GM21528 (cell line): ENCODE data around the gene KCNJ18.
"Not testable (repeated sequence)": the region's sequence is repeated elsewhere in the genome, so short reads cannot be mapped to it uniquely, and the experiment has no call there.

Experiments
- ATAC-seq: cut with Tn5 transposase; IDR thresholded peaks from one replicate; pipeline ENCODE4 v1.9.1; 2021; ENCODE audit warnings: mild to moderate bottlenecking, moderate library complexity; ENCODE audit not compliant: unreplicated experiment, low FRiP score

KCNJ18 gene

DNA sequence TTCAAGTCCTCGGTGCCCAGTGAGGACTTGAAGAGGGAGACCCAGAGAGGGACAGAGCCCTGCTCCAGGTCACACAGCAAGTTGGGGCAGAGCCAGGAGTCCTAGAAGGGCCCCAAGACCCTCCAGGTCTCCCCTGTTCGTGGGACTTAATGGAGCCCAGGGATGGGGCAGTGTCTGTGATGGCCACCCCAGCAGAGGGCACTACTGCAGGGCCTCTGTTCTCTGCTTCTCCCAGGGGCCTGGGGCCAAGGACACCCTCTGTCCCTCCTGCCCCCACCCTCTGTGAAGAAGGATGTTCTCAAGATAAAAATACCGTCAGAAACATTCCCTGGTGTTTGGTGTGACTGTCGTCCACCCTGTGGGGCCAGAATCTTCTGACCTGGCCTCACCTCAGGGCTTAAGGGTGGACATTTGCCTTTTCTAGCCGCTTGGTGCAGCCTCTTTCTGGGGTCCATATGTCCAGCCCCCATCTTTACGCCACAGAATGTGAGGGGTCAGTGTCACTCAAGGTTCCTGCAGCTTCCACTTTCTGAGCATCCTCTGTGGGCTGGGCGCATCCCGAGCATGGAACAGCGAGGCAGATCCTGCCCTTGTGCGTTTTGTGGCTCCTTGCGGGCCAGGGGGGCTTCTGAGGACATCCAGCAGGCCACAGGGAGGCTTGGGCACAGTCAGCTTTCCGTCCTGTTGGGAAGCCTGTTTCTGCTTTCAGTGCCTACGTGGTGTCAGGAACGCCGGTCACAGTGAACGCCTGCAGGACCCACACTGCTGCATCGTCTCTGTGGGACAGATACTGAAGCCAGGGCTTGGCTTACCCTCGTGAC, at the start of gene KCNJ18:
Gene KCNJ18, plus strand, starts transcription at position 641 of the 821 bp plus-strand sequence. CDS start 10,264 bp downstream, outside the sequence.
- not testable (repeated sequence) for ATAC-seq

GRCh38 chr17:21648125-21648524, 44.2 kb upstream of the KCNJ18 start:
- ATAC-seq: not testable (repeated sequence)

GRCh38 chr17:21650043-21650442, 42.3 kb upstream of the KCNJ18 start:
- not testable (repeated sequence) for ATAC-seq

GRCh38 chr17:21652049-21652448, 40.3 kb upstream of the KCNJ18 start:
- not testable (repeated sequence) for ATAC-seq

- not testable (repeated sequence) for ATAC-seq
Observed at GRCh38 chr17:21653211-21653610, 39.1 kb upstream of the KCNJ18 start.

DNA sequence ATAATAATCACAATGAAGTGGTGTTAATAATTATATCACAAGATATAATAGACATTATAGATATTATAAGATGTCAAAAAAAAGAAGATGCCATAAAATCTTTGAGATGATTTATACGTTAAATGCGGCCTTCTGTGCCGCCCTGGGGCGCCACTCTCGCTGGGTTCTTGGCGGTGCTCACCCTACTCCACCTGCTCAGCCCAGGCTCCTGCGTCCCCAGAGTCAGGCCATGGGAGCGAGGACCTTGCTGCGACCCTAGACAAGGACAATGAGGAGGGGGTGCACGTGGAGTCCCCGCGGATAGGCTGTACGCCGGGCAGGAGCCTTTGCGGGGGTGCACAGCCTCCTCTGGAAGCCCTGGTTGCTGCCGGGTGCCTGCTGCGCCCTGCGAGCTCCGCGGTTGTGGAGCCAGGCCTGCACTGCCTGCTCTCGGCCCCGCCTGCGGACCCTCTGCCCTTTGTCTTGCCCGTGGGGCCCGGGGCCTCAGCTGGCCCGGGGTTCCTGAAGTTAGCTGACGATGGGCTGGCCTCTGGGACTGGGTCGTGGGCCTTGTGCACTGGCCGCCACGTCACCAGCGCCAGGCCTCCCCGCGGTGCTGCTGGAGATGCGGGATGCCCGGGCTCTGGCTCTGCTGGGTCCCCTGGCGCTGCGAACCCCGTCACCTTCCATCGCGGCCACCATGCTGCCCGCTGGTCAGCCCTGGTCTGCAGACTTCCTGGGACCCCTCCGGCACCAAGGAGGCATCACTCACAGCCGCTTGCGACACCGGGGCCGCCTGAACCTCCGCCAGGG, 35.6 kb upstream of the KCNJ18 start:
- not testable (repeated sequence) for ATAC-seq

DNA sequence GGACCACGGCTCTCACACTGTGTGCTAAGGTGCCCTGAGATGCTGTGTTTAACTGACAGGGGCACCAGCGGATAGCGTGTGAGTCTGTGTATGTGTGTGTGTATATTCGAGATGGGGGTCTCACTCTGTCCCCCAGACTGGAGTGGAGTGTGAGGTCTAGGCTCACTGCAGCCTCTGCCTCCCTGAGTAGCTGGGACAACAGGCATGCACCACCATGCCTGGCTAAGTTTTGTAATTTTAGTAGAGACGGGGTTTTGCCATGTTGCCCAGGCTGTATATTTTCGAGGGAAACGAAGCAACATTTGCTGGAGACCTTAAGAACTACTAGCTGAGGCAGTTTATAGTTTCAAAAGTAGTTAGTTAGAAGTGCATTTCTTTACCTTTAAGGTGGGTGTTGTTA, 32.7 kb upstream of the KCNJ18 start:
- not testable (repeated sequence) for ATAC-seq

DNA sequence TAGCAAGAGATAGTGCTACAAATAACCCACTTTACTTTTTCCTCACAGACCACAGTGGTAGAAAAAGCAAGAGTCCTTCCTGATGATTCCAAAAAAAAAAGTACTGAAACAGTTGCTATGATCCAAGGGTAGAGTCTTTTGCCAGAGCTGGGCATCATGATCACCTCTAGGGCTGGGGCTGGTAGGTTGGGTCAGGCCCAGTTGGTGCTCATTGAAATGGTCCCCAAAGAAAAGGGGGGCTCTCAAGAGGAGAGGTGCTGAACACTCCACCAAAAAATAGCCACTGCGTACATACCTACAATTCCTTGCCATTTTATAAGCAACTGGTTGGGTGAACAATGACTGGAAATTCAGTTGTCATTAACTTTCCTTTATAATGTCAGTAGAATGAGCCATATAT, 30.9 kb upstream of the KCNJ18 start:
- ATAC-seq: not testable (repeated sequence)

DNA sequence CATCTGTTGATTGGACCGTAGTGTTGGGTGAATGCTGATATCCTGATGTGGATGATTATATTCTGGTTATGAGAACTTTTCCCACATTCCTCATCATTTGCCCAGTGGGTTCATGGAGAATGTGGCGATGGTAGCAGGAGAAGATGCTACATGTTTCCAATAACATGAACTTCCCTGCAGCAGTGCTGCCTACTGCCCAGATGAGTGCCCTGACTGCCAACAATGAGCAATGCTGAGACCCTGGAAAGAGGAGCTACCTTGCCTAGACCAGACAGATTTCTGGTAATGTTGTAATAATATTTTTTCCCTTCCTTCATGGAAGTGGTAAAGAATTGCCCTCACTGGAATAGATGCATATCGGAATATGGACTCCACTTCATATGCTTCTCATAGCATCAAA, 29.2 kb upstream of the KCNJ18 start:
- not testable (repeated sequence) for ATAC-seq

GRCh38 chr17:21663614-21664474, 28.5 kb upstream of the KCNJ18 start:
- ATAC-seq: not testable (repeated sequence)

- not testable (repeated sequence) for ATAC-seq
Observed at GRCh38 chr17:21665171-21665570, 27.2 kb upstream of the KCNJ18 start.

DNA sequence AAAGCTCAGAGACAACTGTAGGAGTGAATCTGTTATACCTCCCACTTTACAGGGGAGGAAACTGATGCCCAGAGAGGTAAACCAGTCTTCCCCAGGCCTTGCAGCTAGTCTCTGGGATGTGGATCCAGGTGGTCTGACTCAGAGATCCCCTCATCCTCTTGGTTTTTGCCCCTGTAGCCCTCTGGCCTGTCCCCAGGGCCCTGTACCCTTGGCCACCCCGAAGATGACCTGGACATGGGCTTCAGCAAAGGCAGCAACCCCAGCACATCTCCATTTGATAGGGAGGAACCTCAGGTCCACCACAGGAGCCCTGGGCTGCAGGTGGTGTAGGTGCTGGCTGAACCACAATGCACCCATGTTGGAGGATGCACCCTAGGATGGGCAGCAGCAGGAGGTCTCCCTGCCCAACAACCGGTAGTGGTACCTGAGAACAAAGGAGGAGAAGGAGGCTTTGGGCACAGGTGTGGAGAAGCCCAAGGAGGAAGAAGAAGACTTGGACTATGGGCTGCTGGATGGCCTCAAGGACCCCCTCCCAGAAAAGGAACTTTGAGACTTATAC, 26.3 kb upstream of the KCNJ18 start:
- ATAC-seq: not testable (repeated sequence)

- not testable (repeated sequence) for ATAC-seq
Observed at GRCh38 chr17:21666711-21667412, 25.5 kb upstream of the KCNJ18 start.

DNA sequence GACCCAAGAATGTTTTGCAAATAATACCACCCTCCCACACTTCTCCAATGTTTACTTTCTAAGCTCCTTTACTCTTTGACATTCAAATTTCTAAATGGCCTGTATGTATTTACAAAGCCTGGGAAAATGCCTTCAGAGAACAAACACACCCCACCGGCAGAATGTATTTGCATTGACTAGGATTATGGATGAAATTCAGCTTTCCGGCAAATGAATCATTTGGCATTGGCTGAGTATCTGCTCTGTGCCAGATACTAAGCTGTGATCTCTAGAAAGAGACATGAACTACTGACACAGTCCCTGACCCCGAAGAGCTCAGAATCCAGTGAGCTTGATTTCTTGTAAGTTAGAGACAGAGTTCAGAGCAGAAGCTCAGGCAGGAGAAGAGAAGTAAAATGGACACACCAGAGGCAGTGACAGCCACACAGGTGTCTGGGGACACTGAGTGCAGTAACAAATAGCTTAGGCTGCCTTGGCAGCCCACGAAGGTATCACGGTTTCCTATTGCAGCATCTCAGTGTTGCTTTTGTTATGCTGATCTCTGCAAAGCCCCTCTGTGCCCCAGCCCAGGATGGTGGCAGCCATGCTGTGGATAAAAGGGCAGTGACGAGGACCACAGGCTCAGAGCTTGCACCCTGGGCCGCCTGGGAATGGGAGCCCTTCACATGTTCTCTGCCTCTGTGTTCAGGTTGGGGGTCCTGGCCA, 24.8 kb upstream of the KCNJ18 start:
- ATAC-seq: not testable (repeated sequence)

GRCh38 chr17:21668118-21668488, 24.2 kb upstream of the KCNJ18 start:
- ATAC-seq: not testable (repeated sequence)

DNA sequence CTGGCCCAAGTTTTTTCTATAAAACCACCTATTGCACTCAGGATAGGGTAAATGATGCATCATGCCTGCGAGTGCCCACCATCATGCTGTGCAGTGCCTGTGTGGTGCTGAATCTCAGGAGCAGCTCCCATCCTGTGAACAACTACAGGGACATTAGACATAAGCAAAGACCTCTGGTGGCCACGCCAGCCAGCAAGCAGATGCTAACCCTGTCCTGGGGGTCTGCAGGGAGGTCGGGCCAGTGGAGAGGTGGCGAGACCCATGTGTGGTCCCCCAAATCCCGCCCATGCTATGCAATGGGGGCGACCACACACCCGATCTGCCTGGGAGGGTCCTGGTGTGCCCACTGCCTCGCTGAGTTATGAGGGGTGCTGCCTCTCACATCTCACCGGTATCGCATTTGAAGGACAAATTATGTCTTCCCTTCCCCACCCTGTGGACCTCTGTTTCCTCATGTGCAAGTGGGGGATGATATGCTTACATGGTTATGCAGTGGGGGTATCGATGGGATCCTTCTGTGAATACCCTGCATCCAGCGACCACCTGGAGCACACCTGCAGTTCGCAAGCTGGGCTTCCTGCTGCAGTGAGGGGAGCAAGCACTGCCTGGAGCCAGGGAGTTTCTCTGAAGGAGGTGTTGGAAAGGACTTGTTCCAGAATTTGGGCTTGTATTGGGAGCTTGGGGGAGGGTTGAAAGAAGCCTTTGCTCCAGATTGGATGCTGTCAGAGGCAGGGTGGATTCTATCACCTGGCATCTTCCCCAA, 23.4 kb upstream of the KCNJ18 start:
- ATAC-seq: not testable (repeated sequence)

- ATAC-seq: not testable (repeated sequence)
Observed at GRCh38 chr17:21669616-21670360, 22.5 kb upstream of the KCNJ18 start.
